Measurements from ENCODE around the gene STKLD1. TPM values are rescaled to one million over a fixed set of nuclear protein-coding genes. Genes with fewer than 3 reads are reported as not detected.

The STKLD1 gene
- total RNA-seq, 4 donors from 2014 or later, result 0.22 to 1.0 (median 0.69) TPM

DNA sequence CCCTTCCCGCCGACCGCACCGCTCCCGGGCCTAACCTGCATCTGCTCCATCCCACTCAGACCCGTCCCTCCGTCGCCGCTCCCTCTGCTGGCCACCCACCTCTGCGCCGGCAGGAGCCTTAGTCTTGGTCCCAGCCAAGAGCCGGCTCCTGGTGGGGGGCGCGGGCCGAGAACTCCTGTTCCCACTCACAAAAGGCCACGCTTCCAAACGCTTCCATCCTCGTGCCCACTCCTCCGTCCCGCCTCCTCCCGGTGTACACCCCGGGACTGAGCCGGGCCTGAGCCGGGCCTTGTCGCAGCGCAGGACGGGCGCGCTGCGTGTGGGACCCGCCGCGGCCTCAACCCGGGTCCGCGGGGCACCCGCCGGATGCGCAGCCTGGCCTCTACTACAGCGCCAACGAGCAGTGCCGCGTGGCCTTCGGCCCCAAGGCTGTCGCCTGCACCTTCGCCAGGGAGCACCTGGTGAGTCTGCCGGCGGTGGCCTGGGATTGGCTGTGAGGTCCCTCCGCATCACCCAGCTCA, 53.5 kb downstream of the STKLD1 start:
- no peaks in the 10 kb centered on the region for H3K9me3 ChIP-seq
- no peak overlapping the region for H3K27ac ChIP-seq
- 22 to 25% methylated on average over 35 of the region's 49 CpGs for WGBS, 2 donors
- peaks cover 0 to 20% (median 2%) of the 10 kb centered on the region in 4 donors for H3K4me1 ChIP-seq
- TF ChIP-seq EP300 (IDR thresholded peaks at IDR 0.05) (no peak), POLR2A (IDR thresholded peaks at IDR 0.05) (no peak)
- TF ChIP-seq, protein P1, sequence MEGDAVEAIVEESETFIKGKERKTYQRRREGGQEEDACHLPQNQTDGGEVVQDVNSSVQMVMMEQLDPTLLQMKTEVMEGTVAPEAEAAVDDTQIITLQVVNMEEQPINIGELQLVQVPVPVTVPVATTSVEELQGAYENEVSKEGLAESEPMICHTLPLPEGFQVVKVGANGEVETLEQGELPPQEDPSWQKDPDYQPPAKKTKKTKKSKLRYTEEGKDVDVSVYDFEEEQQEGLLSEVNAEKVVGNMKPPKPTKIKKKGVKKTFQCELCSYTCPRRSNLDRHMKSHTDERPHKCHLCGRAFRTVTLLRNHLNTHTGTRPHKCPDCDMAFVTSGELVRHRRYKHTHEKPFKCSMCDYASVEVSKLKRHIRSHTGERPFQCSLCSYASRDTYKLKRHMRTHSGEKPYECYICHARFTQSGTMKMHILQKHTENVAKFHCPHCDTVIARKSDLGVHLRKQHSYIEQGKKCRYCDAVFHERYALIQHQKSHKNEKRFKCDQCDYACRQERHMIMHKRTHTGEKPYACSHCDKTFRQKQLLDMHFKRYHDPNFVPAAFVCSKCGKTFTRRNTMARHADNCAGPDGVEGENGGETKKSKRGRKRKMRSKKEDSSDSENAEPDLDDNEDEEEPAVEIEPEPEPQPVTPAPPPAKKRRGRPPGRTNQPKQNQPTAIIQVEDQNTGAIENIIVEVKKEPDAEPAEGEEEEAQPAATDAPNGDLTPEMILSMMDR (IDR thresholded peaks at IDR 0.05), result no peak
- H3K36me3 ChIP-seq, result peaks cover 0 to 23% (median 0%) of the 10 kb centered on the region in 3 donors
- no peak for DNase-seq (ENCODE audit: low spot score in 2 of 2)
- no peak overlapping the region for H3K4me3 ChIP-seq
- peaks cover 0 to 34% of the 10 kb centered on the region in 2 donors for H3K27me3 ChIP-seq

DNA sequence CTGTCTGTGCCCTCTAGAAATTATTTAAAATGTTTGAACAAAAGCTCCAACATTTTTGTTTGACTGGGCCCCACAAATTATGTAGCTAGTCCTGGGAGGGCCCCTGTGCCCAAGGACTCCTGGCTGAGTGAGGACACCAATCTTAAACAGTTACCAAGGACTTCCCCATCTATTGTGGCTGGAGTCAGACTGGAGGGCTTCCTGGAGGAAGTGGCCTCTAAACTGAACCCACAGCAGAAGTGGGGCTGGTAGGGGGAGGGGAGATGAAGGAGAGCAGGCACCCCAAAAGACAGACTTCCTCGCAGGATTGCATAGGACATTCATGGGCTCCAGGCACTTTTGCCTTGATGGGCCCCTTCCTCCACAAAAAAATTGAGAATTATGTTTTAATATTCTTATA, 54.1 kb downstream of the STKLD1 start:
- TF ChIP-seq POLR2A (IDR thresholded peaks at IDR 0.05) (no peak), EP300 (IDR thresholded peaks at IDR 0.05) (no peak)
- TF ChIP-seq, protein P1 (IDR thresholded peaks at IDR 0.05), result no peak
- Histone ChIP-seq H3K27me3 (peaks cover 0 to 34% of the 10 kb centered on the region in 2 donors), H3K27ac (no peak overlapping the region), H3K4me1 (peaks cover 0 to 20% (median 2%) of the 10 kb centered on the region in 4 donors), H3K4me3 (no peak overlapping the region), H3K36me3 (peaks cover 0 to 18% (median 0%) of the 10 kb centered on the region in 3 donors), H3K9me3 (no peaks in the 10 kb centered on the region)
- no peak for DNase-seq (ENCODE audit: low spot score in 2 of 2)
- 90 to 96% methylated on average over 1 of the region's 1 CpG for WGBS, 2 donors

DNA sequence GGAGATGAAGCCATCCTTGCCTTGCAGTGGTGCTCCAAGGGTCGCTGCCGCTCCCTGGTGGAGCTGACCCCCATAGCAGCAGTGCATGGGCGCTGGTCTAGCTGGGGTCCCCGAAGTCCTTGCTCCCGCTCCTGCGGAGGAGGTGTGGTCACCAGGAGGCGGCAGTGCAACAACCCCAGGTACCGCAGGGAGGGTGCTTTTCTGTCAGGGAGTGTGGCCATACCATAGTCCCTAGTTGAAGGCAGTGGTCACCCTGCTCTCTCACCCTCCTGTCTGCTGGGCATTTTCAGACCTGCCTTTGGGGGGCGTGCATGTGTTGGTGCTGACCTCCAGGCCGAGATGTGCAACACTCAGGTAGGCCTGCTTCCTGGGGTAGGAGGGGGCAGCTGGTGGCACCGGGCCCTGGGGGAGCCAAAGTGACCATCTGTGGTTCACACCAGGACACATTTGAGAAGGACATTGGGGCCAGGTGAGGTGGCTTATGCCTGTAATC, 57.2 kb downstream of the STKLD1 start:
- whole genome bisulfite sequencing, 2 donors, result 87 to 91% methylated on average over 3 to 8 of the region's 11 CpGs
- no peak for DNase-seq (ENCODE audit: low spot score in 2 of 2)
- TF ChIP-seq EP300 (IDR thresholded peaks at IDR 0.05) (no peak), POLR2A (IDR thresholded peaks at IDR 0.05) (no peak)
- TF ChIP-seq, protein P1 (IDR thresholded peaks at IDR 0.05), result no peak
- H3K36me3 ChIP-seq, result no peaks in the 10 kb centered on the region
- no peak overlapping the region for H3K27ac ChIP-seq
- no peak overlapping the region for H3K4me3 ChIP-seq
- H3K9me3 ChIP-seq, result no peaks in the 10 kb centered on the region
- peaks cover 0 to 14% (median under 1%) of the 10 kb centered on the region in 4 donors for H3K4me1 ChIP-seq
- H3K27me3 ChIP-seq, result peaks cover 0 to 9% of the 10 kb centered on the region in 2 donors

DNA sequence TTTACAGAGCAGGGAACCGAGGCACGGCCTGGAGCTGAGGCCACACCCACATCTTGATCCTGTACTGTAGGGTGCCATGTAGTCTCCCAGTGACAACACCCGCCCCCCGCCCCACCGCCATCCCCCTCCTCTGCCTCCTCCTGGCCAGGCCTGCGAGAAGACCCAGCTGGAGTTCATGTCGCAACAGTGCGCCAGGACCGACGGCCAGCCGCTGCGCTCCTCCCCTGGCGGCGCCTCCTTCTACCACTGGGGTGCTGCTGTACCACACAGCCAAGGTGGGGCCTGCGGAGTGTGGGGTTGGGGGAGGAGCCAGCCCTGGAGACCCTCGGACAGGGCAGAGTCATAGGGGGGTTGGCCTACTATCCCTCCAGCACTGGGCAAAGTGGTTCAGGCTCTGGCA, 60.5 kb downstream of the STKLD1 start:
- no peaks in the 10 kb centered on the region for H3K9me3 ChIP-seq
- no peak overlapping the region for H3K27ac ChIP-seq
- H3K4me1 ChIP-seq, result no peaks in the 10 kb centered on the region
- H3K4me3 ChIP-seq, result no peak overlapping the region
- H3K27me3 ChIP-seq, result no peaks in the 10 kb centered on the region
- WGBS, 2 donors, result 85 to 90% methylated on average over 15 to 16 of the region's 16 CpGs
- DNase-seq (ENCODE audit: low spot score in 2 of 2), result no peak
- H3K36me3 ChIP-seq, result peaks cover 0 to 13% (median 0%) of the 10 kb centered on the region in 3 donors
- TF ChIP-seq EP300 (IDR thresholded peaks at IDR 0.05) (no peak), POLR2A (IDR thresholded peaks at IDR 0.05) (no peak)
- TF ChIP-seq, protein P1 (IDR thresholded peaks at IDR 0.05), result no peak

DNA sequence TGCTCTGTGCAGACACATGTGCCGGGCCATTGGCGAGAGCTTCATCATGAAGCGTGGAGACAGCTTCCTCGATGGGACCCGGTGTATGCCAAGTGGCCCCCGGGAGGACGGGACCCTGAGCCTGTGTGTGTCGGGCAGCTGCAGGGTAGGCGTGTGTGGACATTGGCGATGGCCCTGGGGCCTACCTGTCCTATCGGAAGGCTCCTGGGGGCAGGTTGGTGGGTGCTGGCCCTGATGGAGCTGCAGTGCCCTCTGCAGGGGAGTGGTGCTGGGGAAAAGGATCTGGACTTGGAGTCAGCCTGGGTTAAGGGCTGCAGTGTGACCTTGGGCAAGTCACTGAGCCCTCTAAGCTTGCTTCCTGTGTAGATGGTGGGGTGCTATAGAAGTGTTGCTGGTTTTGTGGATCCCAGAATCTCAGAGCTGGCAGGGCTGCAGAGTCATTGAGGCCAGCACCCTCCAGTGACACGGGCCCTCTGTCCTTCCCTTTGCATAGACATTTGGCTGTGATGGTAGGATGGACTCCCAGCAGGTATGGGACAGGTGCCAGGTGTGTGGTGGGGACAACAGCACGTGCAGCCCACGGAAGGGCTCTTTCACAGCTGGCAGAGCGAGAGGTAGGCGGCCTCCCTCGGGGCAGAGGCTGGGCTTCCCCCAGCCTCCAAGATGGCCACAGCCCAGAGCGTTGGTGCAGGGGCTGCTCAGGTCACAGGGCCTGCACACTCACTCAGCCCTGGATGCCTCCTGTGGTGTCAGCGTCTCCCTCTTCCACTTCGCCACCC, 61.8 kb downstream of the STKLD1 start:
- peaks cover 0 to 21% (median 0%) of the 10 kb centered on the region in 3 donors for H3K36me3 ChIP-seq
- H3K4me3 ChIP-seq, result no peak overlapping the region
- H3K27ac ChIP-seq, result no peak overlapping the region
- H3K4me1 ChIP-seq, result no peaks in the 10 kb centered on the region
- no peaks in the 10 kb centered on the region for H3K9me3 ChIP-seq
- no peak for DNase-seq (ENCODE audit: low spot score in 2 of 2)
- TF ChIP-seq POLR2A (IDR thresholded peaks at IDR 0.05), result no peak
- TF ChIP-seq EP300 (IDR thresholded peaks at IDR 0.05), result no peak
- TF ChIP-seq, protein P1 (IDR thresholded peaks at IDR 0.05), result no peak
- WGBS, 2 donors, result 92 to 93% methylated on average over 17 to 18 of the region's 20 CpGs
- H3K27me3 ChIP-seq, result no peaks in the 10 kb centered on the region

Measured in tibial nerve (tissue), 4 donors.